WTC11 (cell line): ENCODE measurements around the gene CLEC2B.

Experiments
- ATF1 ChIP-seq: sonication (generic); formaldehyde crosslinking; IDR thresholded peaks from 2 replicates; pipeline ENCODE4 v1.8.1; 2023; ENCODE audit warnings: mild to moderate bottlenecking, moderate library complexity, missing genetic modification reagents
- JUN ChIP-seq: sonication (generic); formaldehyde crosslinking; IDR thresholded peaks from 2 replicates; pipeline ENCODE4 v1.8.0; 2023; ENCODE audit warnings: mild to moderate bottlenecking, missing genetic modification reagents
- ZNF425 ChIP-seq: fragments of 250-450 bp; sonication (Bioruptor Pico); conservative IDR thresholded peaks from 2 replicates; pipeline ENCODE4 v1.9.0; 2021; ENCODE audit warnings: mild to moderate bottlenecking
- TF ChIP-seq, protein P1 (sequence below): fragments of 200-600 bp; IDR thresholded peaks from 2 replicates; pipeline ENCODE4 v1.8.0; 2022; ENCODE audit warnings: antibody characterized with exemption
- TF ChIP-seq, protein P2 (sequence below): sonication (generic); formaldehyde crosslinking; IDR thresholded peaks from 2 replicates; pipeline ENCODE4 v1.8.0; 2022; ENCODE audit warnings: mild to moderate bottlenecking, missing genetic modification reagents

DNA sequence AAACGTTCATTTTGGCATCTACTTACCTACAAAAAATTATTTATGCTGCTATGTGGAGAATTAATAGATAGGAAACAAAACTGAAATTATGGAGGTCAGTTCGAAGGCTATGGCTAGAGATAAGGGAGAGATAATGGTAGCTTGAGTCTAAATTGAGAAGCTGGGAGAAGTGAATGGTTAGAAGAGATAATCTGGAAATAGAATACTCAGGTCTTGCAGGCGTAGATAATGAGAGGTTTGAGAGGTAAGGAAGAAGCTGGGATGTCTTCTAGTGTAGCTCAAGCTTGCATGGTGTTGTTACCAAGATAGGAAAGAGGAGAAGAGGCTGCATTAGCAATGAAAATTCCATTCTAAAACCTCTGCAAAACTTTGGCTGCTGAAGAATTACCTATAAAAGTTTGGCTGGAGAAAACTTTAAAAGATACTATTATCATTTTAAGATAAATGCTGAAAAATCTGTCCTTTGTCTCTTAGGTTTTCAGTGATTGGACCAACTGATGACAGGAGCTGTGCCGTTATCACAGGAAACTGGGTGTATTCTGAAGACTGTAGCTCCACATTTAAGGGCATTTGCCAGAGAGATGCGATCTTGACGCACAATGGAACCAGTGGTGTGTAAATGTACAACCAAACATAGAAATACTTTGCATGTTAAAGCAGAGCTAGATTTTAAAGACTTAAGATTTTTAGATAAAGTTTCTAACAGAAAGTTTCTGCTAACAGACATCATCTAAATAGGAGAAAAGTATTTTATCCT, 26.2 kb upstream of the CLEC2B start:
- TF ChIP-seq, protein P1, sequence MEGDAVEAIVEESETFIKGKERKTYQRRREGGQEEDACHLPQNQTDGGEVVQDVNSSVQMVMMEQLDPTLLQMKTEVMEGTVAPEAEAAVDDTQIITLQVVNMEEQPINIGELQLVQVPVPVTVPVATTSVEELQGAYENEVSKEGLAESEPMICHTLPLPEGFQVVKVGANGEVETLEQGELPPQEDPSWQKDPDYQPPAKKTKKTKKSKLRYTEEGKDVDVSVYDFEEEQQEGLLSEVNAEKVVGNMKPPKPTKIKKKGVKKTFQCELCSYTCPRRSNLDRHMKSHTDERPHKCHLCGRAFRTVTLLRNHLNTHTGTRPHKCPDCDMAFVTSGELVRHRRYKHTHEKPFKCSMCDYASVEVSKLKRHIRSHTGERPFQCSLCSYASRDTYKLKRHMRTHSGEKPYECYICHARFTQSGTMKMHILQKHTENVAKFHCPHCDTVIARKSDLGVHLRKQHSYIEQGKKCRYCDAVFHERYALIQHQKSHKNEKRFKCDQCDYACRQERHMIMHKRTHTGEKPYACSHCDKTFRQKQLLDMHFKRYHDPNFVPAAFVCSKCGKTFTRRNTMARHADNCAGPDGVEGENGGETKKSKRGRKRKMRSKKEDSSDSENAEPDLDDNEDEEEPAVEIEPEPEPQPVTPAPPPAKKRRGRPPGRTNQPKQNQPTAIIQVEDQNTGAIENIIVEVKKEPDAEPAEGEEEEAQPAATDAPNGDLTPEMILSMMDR = no peak
- TF ChIP-seq JUN (CRISPR knock-in tag) (no peak), ZNF425 (CRISPR knock-in tag) (no peak), ATF1 (CRISPR knock-in tag) (no peak)
- TF ChIP-seq, protein P2, sequence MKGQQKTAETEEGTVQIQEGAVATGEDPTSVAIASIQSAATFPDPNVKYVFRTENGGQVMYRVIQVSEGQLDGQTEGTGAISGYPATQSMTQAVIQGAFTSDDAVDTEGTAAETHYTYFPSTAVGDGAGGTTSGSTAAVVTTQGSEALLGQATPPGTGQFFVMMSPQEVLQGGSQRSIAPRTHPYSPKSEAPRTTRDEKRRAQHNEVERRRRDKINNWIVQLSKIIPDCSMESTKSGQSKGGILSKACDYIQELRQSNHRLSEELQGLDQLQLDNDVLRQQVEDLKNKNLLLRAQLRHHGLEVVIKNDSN (CRISPR knock-in tag) = no peak
